HepG2 (cell line): ENCODE measurements around the gene TCF25. TPM values are rescaled to one million over a fixed set of nuclear protein-coding genes. Genes with fewer than 3 reads are reported as not detected.

Experiments used
- ATF4 ChIP-seq, 2 experiments: fragments of 450-650 bp in 1 of 2; sonication (generic) in 1 of 2; formaldehyde crosslinking; IDR thresholded peaks; 2 replicates each; pipeline versions ENCODE4 v1.5.0 to v1.8.0; 2020 to 2022; ENCODE audit warnings: mild to moderate bottlenecking in 1 of 2, missing genetic modification reagents in 1 of 2
- CBFB ChIP-seq: sonication (generic); formaldehyde crosslinking; IDR thresholded peaks from 2 replicates; pipeline ENCODE4 v1.4.0; 2020; ENCODE audit warnings: missing genetic modification reagents
- CEBPB ChIP-seq: IDR thresholded peaks from 2 replicates; pipeline ENCODE4 v1.6.1; 2011; ENCODE audit warnings: low read depth, low read length, improper control_type of control experiment, borderline replicate concordance
- GATA4 ChIP-seq: sonication (generic); IDR thresholded peaks from 2 replicates; pipeline ENCODE4 v1.6.1; 2016; ENCODE audit warnings: antibody characterized with exemption, low read depth, borderline replicate concordance
- IKZF1 ChIP-seq: fragments of 450-650 bp; IDR thresholded peaks from 2 replicates; pipeline ENCODE4 v1.7.1; 2016
- KAT2B ChIP-seq: fragments of 150-350 bp; IDR thresholded peaks from 2 replicates; pipeline ENCODE4 v1.6.1; 2014; ENCODE audit warnings: low read depth, low read length, borderline replicate concordance
- KLF6 ChIP-seq: IDR thresholded peaks from 2 replicates; pipeline ENCODE4 v1.8.0; 2016; ENCODE audit warnings: missing biosample characterization, missing genetic modification reagents
- NR3C1 ChIP-seq: sonication (generic); formaldehyde crosslinking; IDR thresholded peaks from 2 replicates; pipeline ENCODE4 v1.4.0; 2020; ENCODE audit warnings: missing genetic modification reagents
- RELA ChIP-seq: sonication (generic); formaldehyde crosslinking; IDR thresholded peaks from 2 replicates; pipeline ENCODE4 v1.4.0; 2020; ENCODE audit warnings: missing genetic modification reagents
- RFXAP ChIP-seq: sonication (generic); formaldehyde crosslinking; IDR thresholded peaks from 2 replicates; pipeline ENCODE4 v1.4.0; 2020; ENCODE audit warnings: missing genetic modification reagents, borderline replicate concordance
- SATB2 ChIP-seq: sonication (generic); formaldehyde crosslinking; IDR thresholded peaks from 2 replicates; pipeline ENCODE4 v1.5.0; 2020; ENCODE audit warnings: missing genetic modification reagents
- SIX1 ChIP-seq: sonication (generic); formaldehyde crosslinking; IDR thresholded peaks from 2 replicates; pipeline ENCODE4 v1.4.0; 2020; ENCODE audit warnings: missing genetic modification reagents, borderline replicate concordance
- TAF1 ChIP-seq: sonication (generic); formaldehyde crosslinking; IDR thresholded peaks from 2 replicates; pipeline ENCODE4 v1.4.0; 2020; ENCODE audit warnings: missing genetic modification reagents
- TBP ChIP-seq: sonication (generic); formaldehyde crosslinking; IDR thresholded peaks from 2 replicates; pipeline ENCODE4 v1.5.0; 2020; ENCODE audit warnings: missing genetic modification reagents
- U2AF2 ChIP-seq: fragments of 200-400 bp; formaldehyde crosslinking; IDR thresholded peaks from 2 replicates; pipeline ENCODE4 v1.6.1; 2017; ENCODE audit warnings: low read depth, mild to moderate bottlenecking, low read length
- ZNF33A ChIP-seq: sonication (generic); formaldehyde crosslinking; IDR thresholded peaks from 2 replicates; pipeline ENCODE4 v1.5.1; 2020; ENCODE audit warnings: missing genetic modification reagents, mild to moderate bottlenecking, moderate library complexity, borderline replicate concordance
- ZNF446 ChIP-seq: sonication (generic); formaldehyde crosslinking; IDR thresholded peaks from 2 replicates; pipeline ENCODE4 v1.5.0; 2020; ENCODE audit warnings: mild to moderate bottlenecking, missing genetic modification reagents
- ZNF616 ChIP-seq: sonication (generic); formaldehyde crosslinking; IDR thresholded peaks from 2 replicates; pipeline ENCODE4 v1.5.0; 2020; ENCODE audit warnings: low read depth, mild to moderate bottlenecking, missing genetic modification reagents
- polyA plus RNA-seq, 8 experiments: library from polyadenylated mRNA; depleted of rRNA in 3 of 8; stranded (reverse) in 7 of 8; unstranded in 1 of 8; fragments of >200 nt; fragmentation: Illumina TruSeq in 4 of 8; extraction: Trizol in 4 of 8; gene quantifications; 2 replicates each; pipeline versions ENCODE4 v1.2.1 to v1.2.3, GENCODE V29; 2011 to 2016; ENCODE audit warnings: low read depth in 4 of 8, missing spikeins in 1 of 8, mixed read lengths in 1 of 8; ENCODE audit not compliant: insufficient read depth in 1 of 8
- total RNA-seq, 5 experiments: library from RNA; depleted of rRNA; stranded (reverse); fragments of >200 nt; fragmentation: Illumina TruSeq; extraction: Trizol; gene quantifications; 2 replicates each; pipeline ENCODE4 v1.2.3, GENCODE V29; 2016; ENCODE audit warnings: low read depth in 1 of 5
- TF ChIP-seq, protein P1 (sequence below): sonication (generic); formaldehyde crosslinking; IDR thresholded peaks from 2 replicates; pipeline ENCODE4 v1.5.1; 2020; ENCODE audit warnings: mild to moderate bottlenecking, missing genetic modification reagents, borderline replicate concordance
- TF ChIP-seq, protein P2 (sequence below): sonication (generic); formaldehyde crosslinking; IDR thresholded peaks from 2 replicates; pipeline ENCODE4 v1.5.0; 2020; ENCODE audit warnings: mild to moderate bottlenecking, missing genetic modification reagents
- TF ChIP-seq, protein P3 (sequence below): sonication (generic); formaldehyde crosslinking; conservative IDR thresholded peaks from 2 replicates; pipeline ENCODE4 v1.8.0; 2022; ENCODE audit warnings: low read depth, missing genetic modification reagents

TCF25 gene
- total and polyA plus RNA-seq, 2 of the 13 experiments (the other 11 are each of a cell fraction or from before 2014, with no cell fraction given), result 138 to 206 TPM

- TF ChIP-seq, protein P1, sequence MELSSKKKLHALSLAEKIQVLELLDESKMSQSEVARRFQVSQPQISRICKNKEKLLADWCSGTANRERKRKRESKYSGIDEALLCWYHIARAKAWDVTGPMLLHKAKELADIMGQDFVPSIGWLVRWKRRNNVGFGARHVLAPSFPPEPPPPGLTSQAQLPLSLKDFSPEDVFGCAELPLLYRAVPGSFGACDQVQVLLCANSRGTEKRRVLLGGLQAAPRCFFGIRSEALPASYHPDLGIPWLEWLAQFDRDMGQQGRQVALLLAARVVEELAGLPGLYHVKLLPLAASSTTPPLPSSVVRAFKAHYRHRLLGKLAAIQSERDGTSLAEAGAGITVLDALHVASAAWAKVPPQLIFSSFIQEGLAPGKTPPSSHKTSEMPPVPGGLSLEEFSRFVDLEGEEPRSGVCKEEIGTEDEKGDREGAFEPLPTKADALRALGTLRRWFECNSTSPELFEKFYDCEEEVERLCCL (CRISPR knock-in tag), result no peak
- TF ChIP-seq ZNF33A (no peak), ATF4 (CRISPR knock-in tag; IDR thresholded peaks at IDR 0.05) (no peak), IKZF1 (no peak), KLF6 (no peak), TBP (CRISPR knock-in tag) (no peak), RFXAP (CRISPR knock-in tag) (peak; percentile 94), SIX1 (no peak), CBFB (CRISPR knock-in tag) (peak; percentile 84; the same call in 1 of the 2 replicates), GATA4 (no peak), NR3C1 (CRISPR knock-in tag) (no peak), RELA (CRISPR knock-in tag) (no peak), ZNF446 (no peak), SATB2 (CRISPR knock-in tag) (peak; percentile 95), U2AF2 (no peak), TAF1 (CRISPR knock-in tag) (no peak), KAT2B (no peak), CEBPB (no peak), ZNF616 (CRISPR knock-in tag) (peak; percentile 93)
- TF ChIP-seq, protein P2, sequence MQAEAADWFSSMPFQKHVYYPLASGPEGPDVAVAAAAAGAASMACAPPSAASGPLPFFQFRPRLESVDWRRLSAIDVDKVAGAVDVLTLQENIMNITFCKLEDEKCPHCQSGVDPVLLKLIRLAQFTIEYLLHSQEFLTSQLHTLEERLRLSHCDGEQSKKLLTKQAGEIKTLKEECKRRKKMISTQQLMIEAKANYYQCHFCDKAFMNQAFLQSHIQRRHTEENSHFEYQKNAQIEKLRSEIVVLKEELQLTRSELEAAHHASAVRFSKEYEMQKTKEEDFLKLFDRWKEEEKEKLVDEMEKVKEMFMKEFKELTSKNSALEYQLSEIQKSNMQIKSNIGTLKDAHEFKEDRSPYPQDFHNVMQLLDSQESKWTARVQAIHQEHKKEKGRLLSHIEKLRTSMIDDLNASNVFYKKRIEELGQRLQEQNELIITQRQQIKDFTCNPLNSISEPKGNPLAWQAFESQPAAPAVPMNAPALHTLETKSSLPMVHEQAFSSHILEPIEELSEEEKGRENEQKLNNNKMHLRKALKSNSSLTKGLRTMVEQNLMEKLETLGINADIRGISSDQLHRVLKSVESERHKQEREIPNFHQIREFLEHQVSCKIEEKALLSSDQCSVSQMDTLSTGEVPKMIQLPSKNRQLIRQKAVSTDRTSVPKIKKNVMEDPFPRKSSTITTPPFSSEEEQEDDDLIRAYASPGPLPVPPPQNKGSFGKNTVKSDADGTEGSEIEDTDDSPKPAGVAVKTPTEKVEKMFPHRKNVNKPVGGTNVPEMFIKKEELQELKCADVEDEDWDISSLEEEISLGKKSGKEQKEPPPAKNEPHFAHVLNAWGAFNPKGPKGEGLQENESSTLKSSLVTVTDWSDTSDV, result no peak; the same call in 1 of the 2 replicates
- TF ChIP-seq, protein P3, sequence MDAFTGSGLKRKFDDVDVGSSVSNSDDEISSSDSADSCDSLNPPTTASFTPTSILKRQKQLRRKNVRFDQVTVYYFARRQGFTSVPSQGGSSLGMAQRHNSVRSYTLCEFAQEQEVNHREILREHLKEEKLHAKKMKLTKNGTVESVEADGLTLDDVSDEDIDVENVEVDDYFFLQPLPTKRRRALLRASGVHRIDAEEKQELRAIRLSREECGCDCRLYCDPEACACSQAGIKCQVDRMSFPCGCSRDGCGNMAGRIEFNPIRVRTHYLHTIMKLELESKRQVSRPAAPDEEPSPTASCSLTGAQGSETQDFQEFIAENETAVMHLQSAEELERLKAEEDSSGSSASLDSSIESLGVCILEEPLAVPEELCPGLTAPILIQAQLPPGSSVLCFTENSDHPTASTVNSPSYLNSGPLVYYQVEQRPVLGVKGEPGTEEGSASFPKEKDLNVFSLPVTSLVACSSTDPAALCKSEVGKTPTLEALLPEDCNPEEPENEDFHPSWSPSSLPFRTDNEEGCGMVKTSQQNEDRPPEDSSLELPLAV (CRISPR knock-in tag), result no peak
Measured at GRCh38 chr16:89915303-89916232, 42.2 kb downstream of the TCF25 start (continued).
